Breast epithelium (tissue), 3 donors: Measurements from ENCODE around the gene STIM1.

ENCODE experiments used
- POLR2AphosphoS5 ChIP-seq, 3 donors: sonication (generic); formaldehyde crosslinking; IDR thresholded peaks; one replicate each; pipeline ENCODE4 v1.6.1; 2017; ENCODE audit warnings: antibody characterized with exemption in 3 of 3
- TF ChIP-seq, protein P1 (sequence below), 3 donors: fragments of 450-650 bp; IDR thresholded peaks; one replicate each; pipeline ENCODE4 v1.5.1; 2016 to 2017; ENCODE audit warnings: antibody characterized with exemption in 3 of 3, mild to moderate bottlenecking in 3 of 3, moderate library complexity in 3 of 3

DNA sequence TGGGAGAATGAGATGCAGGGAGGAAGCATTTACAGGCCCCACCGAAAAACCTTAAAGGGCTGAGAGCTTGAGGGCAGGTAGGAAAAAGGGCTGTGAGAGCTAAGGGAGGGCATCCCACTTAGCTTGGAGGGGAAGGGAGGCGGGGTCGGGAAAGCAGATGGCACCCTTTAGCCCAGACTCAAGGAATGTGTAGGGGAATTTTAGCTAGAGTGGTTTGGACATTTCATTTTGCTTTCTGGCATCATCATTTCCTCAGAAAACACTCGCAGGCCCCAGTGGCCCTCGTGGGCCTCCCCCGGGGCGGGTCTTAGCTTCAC lies 846 bp upstream of the STIM1 start:
- no peak for TF ChIP-seq POLR2AphosphoS5 (IDR thresholded peaks at IDR 0.05)
- TF ChIP-seq, protein P1, sequence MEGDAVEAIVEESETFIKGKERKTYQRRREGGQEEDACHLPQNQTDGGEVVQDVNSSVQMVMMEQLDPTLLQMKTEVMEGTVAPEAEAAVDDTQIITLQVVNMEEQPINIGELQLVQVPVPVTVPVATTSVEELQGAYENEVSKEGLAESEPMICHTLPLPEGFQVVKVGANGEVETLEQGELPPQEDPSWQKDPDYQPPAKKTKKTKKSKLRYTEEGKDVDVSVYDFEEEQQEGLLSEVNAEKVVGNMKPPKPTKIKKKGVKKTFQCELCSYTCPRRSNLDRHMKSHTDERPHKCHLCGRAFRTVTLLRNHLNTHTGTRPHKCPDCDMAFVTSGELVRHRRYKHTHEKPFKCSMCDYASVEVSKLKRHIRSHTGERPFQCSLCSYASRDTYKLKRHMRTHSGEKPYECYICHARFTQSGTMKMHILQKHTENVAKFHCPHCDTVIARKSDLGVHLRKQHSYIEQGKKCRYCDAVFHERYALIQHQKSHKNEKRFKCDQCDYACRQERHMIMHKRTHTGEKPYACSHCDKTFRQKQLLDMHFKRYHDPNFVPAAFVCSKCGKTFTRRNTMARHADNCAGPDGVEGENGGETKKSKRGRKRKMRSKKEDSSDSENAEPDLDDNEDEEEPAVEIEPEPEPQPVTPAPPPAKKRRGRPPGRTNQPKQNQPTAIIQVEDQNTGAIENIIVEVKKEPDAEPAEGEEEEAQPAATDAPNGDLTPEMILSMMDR (IDR thresholded peaks at IDR 0.05): no peak
